AG08396 (cell line): ENCODE measurements around the gene KCNAB1.

Source experiments
- DNase-seq: peaks from one replicate; pipeline ENCODE4 v3.0.0; 2012; ENCODE audit warnings: low spot score, mixed read lengths

The KCNAB1 gene

DNA sequence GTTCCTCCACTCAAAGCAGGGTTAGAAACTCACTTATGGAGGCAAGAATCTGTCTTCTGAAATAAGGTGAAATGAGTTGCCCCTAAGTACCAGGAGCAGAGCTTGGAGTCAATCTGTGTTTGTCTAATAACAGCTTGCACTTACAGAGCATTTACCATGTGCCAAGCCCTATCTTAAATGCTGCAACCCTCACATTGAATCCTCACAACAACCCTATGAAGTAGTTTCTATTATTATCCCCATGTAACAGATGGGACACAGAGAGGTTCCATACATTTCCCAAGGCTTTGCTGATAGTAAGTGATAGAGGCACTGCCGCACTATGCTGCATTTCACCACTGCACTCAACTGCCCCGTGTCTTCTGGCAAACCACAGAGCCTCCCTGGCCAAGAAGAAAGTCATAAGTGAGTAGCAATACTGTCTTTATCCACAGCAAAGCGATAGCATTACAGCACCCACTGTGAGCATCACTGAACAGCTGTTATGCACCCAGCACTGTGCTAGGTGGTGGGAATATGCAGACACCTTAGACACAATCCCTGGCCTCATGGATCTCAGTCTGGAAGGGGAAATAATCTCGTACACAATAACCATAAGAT is 293.0 kb downstream of the KCNAB1 start:
- DNase-seq = no peak

DNA sequence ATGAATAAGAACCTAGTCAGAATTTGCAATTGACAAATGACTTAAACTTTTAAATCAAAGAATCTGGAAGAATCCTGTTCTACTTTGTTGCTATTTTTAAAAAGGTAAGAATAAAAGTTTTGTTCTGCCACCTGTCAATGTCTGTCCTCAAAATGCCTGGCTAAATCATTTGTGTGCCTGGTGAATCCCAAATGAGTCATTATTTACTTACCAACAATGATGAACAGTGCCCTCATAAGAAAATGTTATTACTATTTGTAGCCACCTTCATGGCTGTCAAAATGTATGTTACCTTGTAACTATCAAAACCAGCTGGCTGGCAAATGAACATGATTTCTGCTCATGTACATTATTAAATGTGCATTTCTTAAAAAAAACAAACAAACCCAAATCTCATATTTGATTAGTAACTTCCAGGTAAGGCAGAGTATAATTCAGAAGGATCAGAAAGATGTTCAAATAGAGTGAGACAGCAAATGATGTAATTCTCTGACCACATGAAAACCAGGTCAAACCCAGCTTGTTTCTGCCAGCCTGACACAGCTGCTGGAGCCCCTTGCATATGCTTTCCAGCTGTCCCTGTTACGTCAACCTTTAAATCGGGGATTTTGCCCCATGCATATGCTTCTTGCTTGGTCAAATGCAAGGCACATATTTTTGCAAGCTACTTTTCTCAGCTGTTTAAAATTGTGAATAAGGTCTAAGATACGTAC is 296.6 kb downstream of the KCNAB1 start:
- DNase-seq = no peak

DNA sequence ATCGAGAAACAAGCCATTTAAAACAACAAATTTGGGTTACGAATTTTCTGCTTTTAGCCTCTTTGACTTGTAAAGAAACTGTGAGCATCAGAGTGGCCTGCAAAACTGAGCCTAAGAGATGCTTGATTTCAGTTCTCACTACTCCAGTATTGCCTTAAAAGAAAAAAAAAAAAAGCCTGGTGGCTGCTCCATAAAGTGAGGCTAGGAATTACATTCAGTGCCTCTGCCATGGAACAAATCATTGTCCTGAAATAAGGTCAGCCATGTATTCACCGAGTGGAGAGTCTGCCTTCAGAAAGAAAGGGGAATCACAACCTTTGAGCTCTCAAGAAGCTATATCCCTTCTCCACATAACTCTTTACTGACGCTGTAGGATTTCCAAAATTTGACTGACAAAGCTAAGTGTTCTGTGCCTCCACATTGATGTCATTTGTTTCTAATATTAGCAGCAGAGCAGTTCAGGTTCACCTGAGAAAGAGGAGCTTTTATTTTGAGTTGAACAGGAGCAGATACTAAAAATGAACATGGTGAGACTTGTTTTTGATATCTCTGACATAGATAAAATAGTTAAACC is 297.3 kb downstream of the KCNAB1 start:
- no peak for DNase-seq

DNA sequence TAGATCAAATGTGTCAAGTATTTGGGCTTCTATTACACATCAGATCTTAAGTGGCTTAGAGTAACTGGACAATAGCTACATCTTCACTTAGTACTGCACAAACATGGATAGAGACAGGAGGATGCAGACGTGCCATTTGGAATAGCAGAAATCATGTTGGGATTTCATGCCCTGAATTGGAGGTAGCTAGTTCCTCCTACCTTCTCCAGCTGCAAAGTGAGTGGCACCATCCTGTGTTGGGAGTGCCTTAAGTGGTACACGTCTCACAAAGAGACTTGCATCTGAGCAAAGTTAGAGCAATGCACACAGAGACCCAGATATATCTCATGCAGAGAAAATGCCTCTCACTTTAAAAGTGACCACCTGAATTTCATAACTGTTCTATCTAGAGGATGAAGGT is 298.1 kb downstream of the KCNAB1 start:
- no peak for DNase-seq

DNA sequence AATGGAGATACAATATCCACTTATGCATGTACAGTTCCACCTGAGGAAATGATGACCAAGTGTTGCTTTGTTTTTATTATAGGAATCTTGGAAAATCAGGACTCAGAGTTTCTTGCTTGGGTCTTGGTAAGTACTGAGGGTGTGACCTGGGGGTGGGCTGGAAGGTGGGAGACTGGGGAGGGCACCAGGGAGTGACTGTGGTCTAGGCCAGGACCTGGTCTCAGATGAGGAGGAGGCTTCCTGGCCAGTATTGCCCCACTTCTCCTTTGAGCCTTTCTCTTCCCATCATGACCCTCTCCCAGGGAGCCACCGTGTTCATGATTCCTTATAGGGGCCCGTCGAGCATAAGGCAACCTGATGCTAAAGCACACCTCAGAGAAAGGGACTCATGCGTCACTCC is 301.2 kb downstream of the KCNAB1 start:
- no peak for DNase-seq

DNA sequence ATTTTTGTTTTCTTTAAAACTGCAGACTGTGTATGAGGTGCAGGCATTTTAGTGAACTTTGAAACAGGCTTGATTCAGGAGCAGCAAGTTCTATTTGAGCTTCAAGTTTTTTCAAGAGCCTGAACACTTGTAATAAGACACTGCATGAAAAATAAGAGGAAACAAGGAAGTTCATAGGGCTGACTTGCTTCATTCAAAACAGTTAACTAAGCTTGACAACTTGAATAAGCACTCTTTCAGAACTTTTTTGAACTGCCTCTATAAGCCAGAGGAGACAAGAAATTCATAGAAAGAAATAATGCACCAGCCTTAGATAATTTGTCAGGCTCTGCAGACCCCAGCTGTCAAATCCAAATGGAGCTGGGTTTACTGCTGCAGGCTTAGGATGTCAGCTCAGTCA is 304.4 kb downstream of the KCNAB1 start:
- no peak for DNase-seq

DNA sequence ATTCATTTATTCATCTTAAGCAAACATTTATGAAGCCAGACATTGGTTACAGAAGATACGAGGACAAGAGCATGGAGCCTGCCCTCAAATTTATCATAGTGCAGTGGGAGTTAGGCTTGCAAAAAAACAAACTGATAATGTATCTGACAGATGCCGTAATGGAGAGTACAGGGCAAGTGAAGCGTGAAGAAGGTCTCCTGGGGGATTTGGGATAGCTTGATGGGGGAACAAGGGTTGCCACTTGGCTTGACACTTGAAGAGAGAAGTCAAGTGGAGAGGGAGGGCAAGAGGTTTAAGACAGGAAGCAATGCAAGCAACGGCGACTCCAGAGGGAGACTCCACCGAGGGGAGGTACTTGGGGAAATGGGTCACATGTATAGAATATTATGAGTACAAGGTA is 305.3 kb downstream of the KCNAB1 start:
- DNase-seq = no peak

DNA sequence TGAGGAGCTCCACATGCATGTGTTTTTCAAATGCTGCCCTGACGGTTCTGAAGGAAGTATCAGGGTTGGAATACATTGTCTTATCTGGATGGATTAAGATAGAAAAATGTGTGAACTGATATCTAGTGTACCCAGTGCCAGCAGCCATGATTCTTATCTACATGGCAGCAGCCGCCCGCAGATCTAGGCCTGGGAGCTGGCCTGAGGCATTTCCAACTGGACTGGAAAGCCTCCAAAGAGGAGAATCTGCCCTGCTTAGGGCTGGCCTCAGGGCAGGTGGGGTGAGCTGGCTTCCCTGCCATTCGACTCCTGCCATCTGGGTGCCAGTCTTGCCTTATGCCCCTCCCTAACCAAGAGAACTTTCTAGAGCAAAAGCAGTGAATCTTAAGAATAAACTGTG is 308.7 kb downstream of the KCNAB1 start:
- no peak for DNase-seq

DNA sequence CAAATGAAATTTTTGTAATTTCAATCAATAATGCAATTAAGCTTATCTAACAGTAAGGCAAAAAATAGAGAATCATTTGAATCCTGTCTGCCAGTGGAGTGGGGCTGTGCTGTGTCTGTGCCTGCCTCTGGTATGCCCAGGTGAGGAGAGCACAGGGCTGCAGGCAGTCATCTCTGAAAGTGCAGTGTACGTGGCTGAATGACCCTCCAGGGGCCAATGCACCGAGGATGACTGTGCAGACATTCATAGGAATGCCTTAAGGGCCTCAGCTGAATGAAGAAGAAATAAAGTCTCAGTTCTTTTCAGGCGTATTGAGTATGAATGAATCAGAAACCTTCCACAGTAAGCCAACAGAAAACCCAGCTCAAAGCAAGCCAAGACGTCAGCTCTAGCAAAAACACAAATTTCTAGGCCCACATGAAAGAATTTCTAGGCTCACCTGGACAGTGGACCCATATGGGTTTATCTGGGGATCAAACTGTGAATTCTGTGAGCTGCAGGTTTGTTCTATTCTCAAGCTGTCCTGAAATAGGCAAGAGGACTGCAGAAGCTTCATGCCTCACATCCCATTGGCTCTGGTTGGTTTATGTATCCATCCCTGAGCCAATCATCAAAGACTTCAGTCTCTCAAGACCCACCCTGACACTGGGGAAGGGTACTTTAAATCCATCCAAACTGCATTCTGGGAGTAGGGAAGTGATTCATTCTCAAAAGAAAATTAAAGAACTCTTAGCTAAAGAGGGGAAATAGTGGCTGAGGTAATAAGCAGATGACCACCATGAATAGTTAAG is 311.2 kb downstream of the KCNAB1 start:
- DNase-seq = no peak

DNA sequence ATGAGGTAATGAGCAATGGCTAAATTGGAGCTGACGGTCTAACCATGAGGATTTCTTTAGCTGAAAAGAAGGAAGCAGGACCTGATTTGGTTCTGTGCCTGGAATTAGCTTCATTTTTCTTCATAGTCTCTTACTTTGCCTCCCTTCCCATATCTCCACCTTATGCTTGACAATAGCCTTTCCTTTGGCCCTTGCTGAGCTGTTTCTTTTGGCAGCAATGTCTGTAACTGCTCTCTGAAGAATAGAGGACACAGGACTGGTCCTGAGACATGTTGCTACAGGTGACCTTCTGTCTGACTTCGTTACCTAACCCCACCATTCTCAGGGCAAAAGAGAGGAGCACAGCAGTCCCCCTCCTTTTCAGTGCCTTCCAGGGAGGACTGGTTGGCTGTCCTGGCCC is 312.2 kb downstream of the KCNAB1 start:
- no peak for DNase-seq

DNA sequence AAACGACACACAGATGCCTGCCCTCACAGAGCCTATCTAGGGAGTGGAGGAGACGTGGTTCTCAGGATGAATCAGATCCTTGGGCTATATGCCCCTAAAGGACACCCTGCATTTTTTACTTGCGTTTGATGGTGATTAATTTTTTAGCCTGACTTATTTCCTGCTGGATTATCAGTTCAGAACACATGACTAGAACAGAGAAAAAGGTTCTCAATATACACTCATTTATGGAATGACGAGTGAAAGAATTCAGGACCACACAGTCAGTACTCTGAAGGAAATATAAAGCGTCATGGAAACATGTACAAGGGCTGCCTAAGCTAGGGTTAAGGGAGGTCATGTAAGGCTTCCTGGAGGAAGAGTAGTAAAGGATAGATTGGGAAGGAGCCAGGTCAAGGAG is 312.8 kb downstream of the KCNAB1 start:
- DNase-seq = no peak

DNA sequence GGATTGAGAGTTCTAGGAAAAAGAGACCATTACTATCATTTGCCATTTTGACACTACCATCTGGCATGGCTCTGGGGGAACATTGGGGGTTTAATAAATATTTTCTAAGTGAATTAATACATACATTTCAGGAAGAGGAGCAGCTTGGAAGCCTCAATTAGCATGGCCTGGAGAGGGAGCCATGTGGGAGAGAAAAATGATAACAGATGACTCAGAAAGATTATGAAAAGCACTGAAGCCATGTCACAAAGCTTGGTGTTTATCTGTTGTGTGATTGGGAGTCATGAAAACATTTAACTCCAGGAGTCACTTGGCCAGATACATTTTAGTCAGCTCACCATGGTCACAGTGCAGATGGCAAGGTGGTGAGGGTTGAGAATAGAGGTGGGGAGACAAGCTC is 313.5 kb downstream of the KCNAB1 start:
- no peak for DNase-seq

DNA sequence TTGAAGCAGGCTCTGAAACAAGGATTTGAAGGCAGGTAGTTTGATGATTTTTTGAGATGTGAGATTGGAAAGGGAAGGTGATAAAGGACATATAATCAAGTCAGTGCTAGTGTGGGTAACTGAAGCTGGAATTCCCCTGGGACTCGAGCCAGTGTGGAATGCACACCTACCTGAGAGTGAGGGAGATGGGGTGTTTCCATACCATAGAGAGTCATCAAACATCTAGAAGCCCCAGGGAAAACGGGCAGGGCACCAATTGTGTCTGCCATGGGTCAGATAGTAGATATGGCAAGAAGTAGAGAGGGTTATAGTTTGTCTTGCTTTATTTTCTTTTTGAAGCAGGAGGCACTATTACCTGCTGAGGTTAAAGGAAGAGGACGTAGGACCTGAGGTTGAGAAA is 314.5 kb downstream of the KCNAB1 start:
- DNase-seq = no peak

DNA sequence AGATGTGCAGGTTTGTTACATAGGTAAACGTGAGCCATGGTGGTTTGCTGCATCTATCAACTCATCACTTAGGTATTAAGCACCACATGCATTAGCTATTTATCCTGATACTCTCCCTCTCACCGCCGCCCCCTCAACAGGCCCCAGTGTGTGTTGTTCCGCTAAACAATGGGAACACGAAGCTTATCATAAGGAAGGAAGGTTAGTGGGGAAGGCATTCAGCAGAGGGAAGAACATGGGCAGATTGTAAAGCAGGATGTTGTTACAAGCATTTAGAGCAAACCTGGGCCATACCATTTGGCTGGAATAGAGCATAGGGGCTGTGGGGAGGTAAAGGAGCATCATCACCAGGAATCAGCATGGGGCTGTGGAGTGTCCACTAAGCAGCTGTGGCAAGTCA is 322.7 kb downstream of the KCNAB1 start:
- DNase-seq = no peak

DNA sequence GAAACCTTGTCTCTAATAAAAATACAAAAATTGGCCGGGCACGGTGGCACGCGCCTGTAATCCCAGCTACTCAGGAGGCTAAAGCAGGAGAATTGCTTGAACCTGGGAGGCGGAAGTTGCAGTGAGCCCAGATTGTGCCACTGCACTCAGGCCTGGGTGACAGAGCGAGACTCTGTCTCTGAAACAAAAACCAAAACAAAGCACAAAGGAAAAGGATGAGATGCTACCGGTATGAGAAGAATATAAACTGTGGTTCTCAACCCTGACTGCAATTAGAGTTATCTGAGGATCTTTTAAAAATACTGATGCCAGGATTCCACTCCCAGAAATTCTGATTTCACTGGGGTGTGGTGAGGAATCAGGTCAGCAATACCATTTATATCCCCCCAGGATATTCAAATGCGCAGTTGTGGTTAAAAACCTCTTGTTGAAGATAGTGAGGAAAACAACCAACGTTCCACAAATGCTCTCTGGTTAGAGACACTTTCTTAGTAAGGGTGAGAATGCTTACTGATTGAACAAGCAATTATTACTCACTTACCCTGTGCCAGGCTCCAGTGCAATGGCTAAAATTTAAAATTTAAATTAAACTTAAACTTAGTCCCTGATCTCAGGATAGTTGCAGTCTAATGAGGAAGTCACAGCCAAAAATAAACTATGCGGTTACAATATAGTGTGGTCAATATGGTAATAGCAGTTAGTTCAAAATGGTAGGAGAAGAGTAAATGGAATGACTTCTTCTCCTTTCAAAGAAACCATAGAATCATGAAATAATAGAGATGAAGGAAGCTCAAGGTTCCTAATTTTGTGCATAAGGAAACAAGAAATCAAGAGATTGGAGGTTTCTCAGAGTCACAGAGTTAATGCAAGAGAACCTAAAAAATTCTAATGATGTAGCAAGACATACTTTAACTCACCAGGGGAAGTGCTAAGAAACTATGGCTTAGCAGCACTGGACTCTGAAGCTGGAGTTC is 325.0 kb downstream of the KCNAB1 start:
- no peak for DNase-seq

DNA sequence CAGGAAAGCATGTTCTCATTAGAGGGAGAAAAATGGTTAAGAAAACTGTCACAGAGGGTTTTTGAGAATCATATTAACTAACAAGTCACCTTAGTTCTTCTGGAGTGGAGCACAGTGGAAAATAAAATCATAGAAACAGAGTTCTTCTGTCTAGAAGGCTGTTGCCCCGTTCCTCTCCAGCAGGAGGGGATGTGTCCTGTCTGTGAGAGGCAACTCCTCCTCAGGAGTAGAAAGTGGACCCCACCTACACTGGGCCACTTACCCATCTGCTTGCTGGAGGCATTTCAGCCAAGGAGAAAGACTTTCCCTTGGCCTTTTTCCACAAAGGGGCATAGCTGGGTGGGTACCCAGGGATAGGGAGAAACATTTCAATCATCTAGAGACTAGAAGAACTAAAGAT is 327.9 kb downstream of the KCNAB1 start:
- DNase-seq = peak; percentile 35

DNA sequence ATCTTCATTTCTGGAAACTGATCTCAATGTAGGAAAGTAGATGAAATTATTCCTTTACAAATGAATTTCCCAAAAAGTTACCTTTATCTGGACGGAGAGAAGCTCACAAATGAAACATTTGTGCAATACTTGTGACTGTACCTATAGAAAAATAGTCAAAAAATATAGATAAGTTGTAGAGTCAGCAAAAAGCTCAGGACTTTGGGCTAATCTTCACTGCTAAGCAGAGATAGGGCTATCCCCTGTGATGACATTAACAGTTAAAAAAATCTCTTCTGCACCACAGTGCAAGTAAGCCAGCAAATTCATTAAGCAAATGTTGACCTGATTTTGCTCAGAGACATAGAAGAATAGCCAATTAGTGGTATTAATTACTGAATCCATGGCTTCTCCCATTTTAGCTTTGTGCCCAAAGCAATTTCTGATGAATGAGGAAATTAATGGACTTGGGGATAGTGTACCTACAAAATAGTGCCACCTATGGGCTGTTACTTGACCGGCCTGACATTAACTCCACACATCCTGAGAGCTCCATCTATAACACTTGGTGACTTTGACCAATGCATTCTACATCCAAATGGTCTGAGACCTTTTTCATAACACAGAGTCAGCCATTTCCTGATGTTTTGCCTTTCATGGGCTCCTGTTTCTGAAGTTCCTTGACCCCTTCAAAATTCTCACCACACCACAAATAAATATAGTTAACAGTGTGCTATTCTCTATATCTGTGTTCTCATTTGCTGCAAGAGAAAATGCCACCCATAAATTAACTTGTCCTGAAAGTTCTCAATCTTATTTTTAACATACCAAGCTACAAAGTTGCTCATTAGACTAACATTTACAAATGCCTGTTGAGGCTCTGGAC is 329.6 kb downstream of the KCNAB1 start:
- DNase-seq = peak; percentile 27

DNA sequence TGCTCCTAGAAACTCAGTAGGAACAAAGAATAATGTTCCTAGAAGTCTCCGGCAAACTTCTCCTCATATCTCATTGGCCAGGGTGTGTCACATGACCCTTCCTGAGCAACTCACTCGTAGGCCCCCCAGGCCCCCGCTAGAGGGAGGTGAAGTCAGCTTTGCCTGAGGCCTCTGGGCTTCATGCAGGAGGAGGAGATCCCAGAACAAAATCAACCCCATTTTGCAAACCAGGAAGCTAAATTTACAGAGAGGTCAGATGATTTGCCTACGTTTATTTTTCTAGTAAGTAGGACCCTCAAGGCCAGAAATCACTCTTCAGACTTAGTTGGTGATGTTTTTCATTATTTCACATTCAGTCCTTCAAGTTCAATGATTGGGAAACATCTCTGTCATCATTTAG is 335.5 kb downstream of the KCNAB1 start:
- no peak for DNase-seq

DNA sequence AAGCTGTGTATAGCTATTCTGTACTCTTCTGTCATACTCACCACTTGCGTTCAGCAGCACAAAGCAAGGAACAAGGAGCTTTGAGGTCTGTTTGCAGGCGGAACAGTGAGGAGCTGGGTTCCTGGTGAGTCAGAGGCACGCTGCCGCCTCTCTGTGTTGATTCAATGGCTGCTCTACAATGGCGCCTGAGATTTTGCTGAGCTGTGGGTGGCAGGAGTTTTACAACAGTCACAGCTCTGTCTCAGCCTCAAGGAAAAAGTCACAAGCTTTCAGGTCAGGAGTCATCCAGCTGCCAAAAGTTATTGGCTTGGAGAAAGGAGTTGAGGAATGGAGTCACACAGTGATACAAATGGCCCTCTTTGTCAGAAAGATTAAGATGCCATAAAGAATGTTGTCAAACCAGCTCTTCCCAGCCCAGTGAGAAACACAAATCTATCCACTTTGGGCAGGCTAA is 336.4 kb downstream of the KCNAB1 start:
- DNase-seq = no peak

DNA sequence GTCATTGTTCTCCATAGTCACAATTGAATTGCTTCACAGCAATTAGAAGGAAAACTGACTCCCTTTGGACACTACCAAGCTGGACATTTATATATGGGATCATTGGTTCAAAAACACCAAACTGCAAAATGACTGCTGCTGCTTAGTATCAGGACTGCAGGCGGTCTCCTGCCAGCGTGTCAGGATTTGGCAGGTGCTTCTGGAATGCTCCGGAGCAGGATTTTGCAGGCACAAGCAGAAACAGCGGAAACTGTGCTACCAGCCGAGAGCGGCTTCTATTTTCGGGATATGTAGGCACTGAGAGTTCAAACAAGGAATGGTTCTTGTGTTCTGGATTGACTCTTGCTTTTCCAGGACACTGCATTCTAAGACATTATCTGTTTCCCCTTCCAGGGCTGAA is 339.1 kb downstream of the KCNAB1 start:
- DNase-seq = no peak

DNA sequence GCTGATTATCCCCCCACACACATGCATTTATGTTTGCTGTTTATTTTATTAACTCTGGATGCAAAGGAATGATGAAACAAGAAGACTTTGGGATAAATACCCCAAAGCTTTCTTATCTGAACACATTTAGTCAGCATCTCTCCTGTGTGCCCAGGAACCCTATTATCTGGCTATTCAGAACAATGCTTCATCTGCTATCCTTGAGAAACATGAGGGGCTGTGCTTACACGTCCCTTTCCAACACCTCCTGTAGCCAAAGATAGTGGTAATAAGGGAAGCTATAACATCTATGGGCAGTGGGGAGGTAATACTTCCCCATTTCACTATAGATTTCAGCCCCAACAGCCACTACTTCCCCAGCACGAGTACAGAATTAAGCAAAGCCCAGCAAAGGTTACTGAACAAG is 339.8 kb downstream of the KCNAB1 start:
- DNase-seq = no peak
